Measurements from ENCODE around the gene MYNN.

The MYNN gene

DNA sequence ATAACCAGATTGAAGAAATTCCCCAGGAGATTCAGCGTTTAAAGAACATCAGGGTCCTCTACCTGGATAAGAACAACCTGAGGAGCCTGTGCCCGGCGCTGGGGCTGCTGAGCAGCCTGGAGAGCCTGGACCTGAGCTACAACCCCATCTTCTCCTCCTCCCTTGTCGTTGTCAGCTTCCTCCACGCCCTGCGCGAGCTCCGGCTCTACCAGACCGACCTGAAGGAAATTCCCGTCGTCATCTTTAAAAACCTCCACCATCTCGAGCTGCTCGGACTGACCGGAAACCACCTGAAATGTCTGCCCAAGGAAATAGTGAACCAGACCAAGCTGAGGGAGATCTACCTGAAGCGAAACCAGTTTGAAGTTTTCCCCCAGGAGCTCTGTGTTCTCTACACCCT lies 48.9 kb downstream of the MYNN start:
- FAIRE-seq (no peak), DNase-seq (ENCODE audit: extremely low spot score, insufficient read length, low read depth) (no peak)

DNA sequence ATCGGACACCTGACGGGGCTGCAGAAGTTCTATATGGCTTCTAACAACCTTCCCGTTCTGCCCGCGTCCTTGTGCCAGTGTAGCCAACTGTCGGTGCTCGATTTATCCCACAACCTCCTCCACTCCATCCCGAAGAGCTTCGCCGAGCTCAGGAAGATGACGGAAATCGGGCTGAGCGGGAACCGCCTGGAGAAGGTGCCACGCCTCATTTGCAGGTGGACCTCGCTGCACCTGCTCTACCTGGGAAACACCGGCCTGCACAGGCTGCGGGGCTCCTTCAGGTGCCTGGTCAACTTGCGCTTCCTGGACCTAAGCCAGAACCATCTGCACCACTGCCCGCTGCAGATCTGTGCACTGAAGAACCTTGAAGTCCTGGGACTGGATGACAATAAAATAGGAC lies 49.3 kb downstream of the MYNN start:
- DNase-seq (ENCODE audit: extremely low spot score, insufficient read length, low read depth) (no peak), FAIRE-seq (no peak)

DNA sequence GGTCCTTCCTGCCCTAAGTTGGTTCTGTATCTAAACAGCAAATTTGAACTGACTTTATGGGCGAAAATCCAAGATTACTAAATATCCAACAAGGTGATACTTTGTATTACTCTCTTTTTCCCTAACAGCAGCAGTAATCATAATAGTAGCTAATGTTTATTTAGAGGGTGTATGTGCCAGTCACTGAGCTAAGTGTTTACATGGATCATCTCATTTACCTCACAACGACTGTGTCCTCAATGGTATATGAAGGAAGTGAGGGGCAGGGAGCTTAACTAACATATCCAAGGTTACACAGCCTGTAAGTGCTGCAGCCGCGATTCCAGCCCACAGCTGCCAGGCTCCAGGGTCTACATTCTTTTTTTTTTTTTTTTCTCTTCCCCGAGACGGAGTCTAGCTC lies 49.8 kb downstream of the MYNN start:
- no peak for DNase-seq (ENCODE audit: extremely low spot score, insufficient read length, low read depth)
- no peak for FAIRE-seq

DNA sequence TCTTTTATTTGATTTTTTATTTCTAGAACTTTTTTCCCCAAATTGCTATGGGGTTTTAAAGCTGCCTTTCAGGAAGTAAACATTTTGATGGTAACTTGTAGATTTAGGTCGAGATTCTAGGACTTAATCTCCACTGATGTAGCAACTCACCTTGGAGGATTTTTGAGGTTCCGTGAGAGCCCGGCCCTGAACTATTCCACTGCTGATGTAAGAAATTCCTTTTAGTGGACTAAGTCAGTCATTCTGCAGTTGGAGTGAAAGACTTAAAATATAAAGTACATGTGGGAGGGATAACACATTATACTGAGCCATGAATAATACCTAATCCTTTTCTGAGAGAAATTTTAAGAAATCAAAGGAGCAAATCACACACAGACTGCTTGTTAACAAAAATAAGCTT lies 52.1 kb downstream of the MYNN start:
- DNase-seq (ENCODE audit: extremely low spot score, insufficient read length, low read depth) (no peak), FAIRE-seq (no peak)

DNA sequence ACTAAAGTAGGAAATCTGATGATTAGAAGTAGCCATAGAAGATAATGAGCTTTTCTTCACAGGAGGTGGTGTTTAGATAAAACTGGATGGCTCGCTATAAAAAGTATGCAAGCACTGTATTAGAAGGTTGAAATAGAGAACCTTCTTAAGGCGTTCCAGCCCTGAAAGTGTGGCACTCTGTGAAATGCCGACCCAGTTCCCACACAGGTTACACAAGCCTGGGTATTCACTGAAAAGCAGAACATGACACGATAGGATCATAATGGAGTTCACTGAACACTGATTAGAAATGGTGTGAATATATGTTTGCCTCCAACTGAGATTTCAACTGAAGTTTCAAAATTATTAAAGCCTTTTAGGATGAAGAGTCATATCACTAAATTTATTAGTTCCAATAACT lies 54.5 kb downstream of the MYNN start:
- no peak for FAIRE-seq
- no peak for DNase-seq (ENCODE audit: extremely low spot score, insufficient read length, low read depth)

DNA sequence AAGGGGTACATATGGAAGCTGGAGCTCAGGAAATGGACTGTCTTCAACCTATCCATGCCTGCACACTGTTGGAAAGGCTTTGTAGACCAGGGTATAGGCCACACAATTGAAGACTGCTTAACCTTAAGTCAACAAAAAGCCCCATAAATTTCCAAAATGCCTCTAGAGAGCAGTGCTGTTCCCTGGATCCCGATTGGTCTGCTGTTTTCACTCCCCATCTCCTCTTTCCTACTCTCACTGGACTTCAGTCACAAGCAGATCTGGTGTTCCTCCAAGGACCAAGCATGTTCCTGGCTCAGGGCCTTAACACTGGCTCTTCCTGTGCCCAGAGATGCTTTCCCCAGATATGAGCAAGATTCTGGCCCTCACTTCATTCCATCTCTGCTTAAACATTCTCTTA lies 62.3 kb downstream of the MYNN start:
- no peak for FAIRE-seq

DNA sequence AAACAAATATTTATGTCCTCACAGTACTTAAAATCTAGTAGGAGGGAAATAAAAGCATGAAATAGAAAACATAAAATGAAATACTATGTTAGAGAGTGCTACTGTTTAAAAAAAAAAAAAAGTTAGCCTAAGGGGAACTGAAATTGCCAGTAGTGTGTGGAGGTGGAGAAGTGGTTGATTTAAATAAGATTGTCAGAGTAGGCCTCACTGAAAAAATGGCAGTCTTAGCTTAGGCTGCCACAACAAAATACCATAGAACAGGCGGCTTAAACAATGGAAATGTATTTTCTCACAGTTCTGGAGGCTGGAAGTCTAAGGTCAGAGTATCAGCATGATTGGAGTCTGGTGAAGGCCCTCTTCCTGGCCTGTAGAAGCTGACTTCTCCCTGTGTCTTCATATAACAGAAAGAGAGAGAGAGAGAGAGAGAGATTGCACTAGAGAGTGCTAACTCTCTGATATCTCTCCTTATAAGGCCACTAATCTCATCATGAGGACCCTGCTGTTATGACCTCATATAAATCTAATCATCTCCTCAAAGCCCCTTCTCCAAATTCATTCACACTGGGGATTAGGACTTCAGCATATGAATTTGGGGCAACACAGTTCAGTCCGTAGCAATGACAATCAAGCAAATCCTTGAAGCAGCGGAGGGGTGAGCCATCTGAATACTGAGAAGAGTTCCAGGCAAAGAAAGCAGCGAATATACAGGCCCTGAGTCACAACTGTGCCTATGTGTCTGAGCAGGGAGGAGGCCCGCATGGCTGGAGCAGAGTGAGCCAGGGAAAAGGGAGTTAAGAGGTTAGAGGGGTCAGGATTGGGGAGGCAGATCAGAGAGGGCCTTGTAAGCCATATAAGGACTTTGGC lies 63.1 kb downstream of the MYNN start:
- no peak for DNase-seq (ENCODE audit: extremely low spot score, insufficient read length, low read depth)
- peak; percentile 78 for FAIRE-seq

More for the DNA sequence above, 62.3 kb downstream of the MYNN start:
- no peak for DNase-seq (ENCODE audit: extremely low spot score, insufficient read length, low read depth)

DNA sequence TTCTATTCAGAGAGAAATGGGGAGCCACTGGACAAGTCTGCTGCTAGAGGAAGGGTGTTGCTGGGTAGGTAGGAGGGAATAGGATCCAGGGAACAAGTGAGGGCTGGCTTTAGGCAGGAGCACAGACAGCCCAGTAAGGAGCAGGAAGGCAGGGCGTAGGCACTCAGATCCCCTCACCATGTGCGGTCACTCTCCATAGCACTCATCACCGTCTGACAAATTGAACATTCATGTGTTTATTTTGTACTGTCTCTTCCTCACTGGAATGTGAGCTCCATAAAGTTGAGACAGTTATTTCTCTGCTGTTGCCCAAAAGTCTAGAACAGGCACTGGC lies 63.7 kb downstream of the MYNN start:
- FAIRE-seq (no peak), DNase-seq (ENCODE audit: extremely low spot score, insufficient read length, low read depth) (no peak)

DNA sequence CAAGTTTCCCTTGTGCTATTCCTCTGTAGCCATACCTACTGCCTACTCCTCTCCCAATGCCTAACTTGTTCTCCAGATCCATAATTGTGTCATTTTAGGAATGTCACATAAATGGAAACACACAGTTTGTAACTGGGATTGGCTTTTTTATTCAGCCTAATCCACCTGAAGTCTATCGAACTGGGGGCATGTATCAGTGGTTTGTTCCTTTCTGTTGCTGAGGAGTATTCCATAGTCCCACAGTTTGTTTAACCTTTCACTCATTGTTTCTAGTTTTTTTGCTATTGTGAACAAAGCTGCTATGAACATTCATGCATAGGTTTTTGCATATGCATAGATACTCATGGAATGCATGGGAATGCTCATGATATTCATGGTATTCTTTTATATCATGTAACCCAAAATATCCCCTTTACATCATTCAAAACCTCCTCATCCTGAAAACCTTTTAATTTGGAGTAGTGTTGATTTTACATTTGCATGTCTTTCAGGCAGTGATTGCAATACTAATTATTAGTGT lies 65.4 kb downstream of the MYNN start:
- no peak for DNase-seq (ENCODE audit: extremely low spot score, insufficient read length, low read depth)
- FAIRE-seq = no peak

Measured in GM18507 (cell line).